Measurements from ENCODE around the gene TTYH3. TPM values are rescaled to one million over a fixed set of nuclear protein-coding genes. Genes with fewer than 3 reads are reported as not detected.

TTYH3 gene
- total and polyA plus RNA-seq, 2 of the 13 experiments (the other 11 are each of a cell fraction or from before 2014, with no cell fraction given) = 26.3 to 50.0 TPM

GRCh38 chr7:2641406-2642393 is 9.9 kb downstream of the TTYH3 start (continued):
- TF ChIP-seq ZNF720 (CRISPR knock-in tag; IDR thresholded peaks at IDR 0.05) = no peak
- no peak for TF ChIP-seq ZNF546 (CRISPR knock-in tag; conservative IDR thresholded peaks at IDR 0.05)
- TF ChIP-seq ZFP90 (CRISPR knock-in tag; IDR thresholded peaks at IDR 0.05; ENCODE audit: borderline replicate concordance) = no peak
- peak; percentile 58; the same call in 1 of the 2 replicates for TF ChIP-seq MYC (CRISPR knock-in tag; IDR thresholded peaks at IDR 0.05; ENCODE audit: borderline replicate concordance)
- no peak for TF ChIP-seq ZNF33B (CRISPR knock-in tag; IDR thresholded peaks at IDR 0.05)
- no peak for TF ChIP-seq ZNF646 (CRISPR knock-in tag; IDR thresholded peaks at IDR 0.05)
- TF ChIP-seq CENPX (CRISPR knock-in tag; IDR thresholded peaks at IDR 0.05) = no peak
- no peak for TF ChIP-seq PRDM15 (CRISPR knock-in tag; IDR thresholded peaks at IDR 0.05)
- TF ChIP-seq, protein P1, sequence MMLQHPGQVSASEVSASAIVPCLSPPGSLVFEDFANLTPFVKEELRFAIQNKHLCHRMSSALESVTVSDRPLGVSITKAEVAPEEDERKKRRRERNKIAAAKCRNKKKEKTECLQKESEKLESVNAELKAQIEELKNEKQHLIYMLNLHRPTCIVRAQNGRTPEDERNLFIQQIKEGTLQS (CRISPR knock-in tag; IDR thresholded peaks at IDR 0.05) = peak; percentile 55
- TF ChIP-seq KMT2A (CRISPR knock-in tag; IDR thresholded peaks at IDR 0.05) = no peak
- peak; percentile 70 for TF ChIP-seq GABPB1 (CRISPR knock-in tag; IDR thresholded peaks at IDR 0.05)
- TF ChIP-seq ZNF598 (CRISPR knock-in tag; IDR thresholded peaks at IDR 0.05; ENCODE audit: borderline replicate concordance) = no peak
- TF ChIP-seq ZNF879 (CRISPR knock-in tag; IDR thresholded peaks at IDR 0.05) = no peak
- no peak for TF ChIP-seq NFE2L2 (IDR thresholded peaks at IDR 0.05; ENCODE audit: low read length)
- no peak for TF ChIP-seq HMGA1 (CRISPR knock-in tag; conservative IDR thresholded peaks at IDR 0.05)
- TF ChIP-seq ZBTB42 (CRISPR knock-in tag; IDR thresholded peaks at IDR 0.05) = no peak
- no peak for TF ChIP-seq ETS1 (CRISPR knock-in tag; IDR thresholded peaks at IDR 0.05)

Data from HepG2 (cell line).